Testis (tissue), 5 donors: ENCODE measurements around the gene CFAP157. TPM values are rescaled to one million over a fixed set of nuclear protein-coding genes. Genes with fewer than 3 reads are reported as not detected.

ENCODE experiments used
- DNase-seq: peaks from one replicate; pipeline ENCODE4 v3.0.0-alpha.2; 2019
- H3K27ac ChIP-seq, 2 donors: fragments of 200-600 bp; sonication (generic); one replicate each; pipeline ENCODE4 v1.5.1; 2019
- H3K27me3 ChIP-seq: fragments of 200-600 bp; sonication (generic); one replicate; pipeline ENCODE4 v1.5.1; 2019
- H3K36me3 ChIP-seq: fragments of 200-600 bp; sonication (generic); one replicate; pipeline ENCODE4 v1.5.1; 2017; ENCODE audit warnings: low read depth; ENCODE audit errors: missing control alignments
- H3K4me1 ChIP-seq: fragments of 200-600 bp; sonication (generic); one replicate; pipeline ENCODE4 v1.5.1; 2019
- H3K4me3 ChIP-seq, 2 donors: fragments of 200-600 bp; sonication (generic); one replicate each; pipeline ENCODE4 v1.5.1; 2017 to 2019
- H3K9me3 ChIP-seq: fragments of 200-600 bp; sonication (generic); one replicate; pipeline ENCODE4 v1.5.1; 2017
- CTCF ChIP-seq, 3 experiments: fragments of 450-650 bp in 2 of 3; fragments of 200-600 bp in 1 of 3; sonication (generic) in 1 of 3; IDR thresholded peaks; one replicate each; pipeline ENCODE4 v1.5.1; 2016 to 2019; ENCODE audit warnings: antibody characterized with exemption in 3 of 3, mild to moderate bottlenecking in 2 of 3, moderate library complexity in 1 of 3
- POLR2A ChIP-seq: fragments of 450-650 bp; IDR thresholded peaks from one replicate; pipeline ENCODE4 v1.6.1; 2017; ENCODE audit warnings: antibody characterized with exemption, mild to moderate bottlenecking, moderate library complexity
- WGBS, 2 donors: methylation state at CpG; one replicate each; pipeline ENCODE4 v1.1.5; 2018; 5-methylcytosine and 5-hydroxymethylcytosine counted together
- intact Hi-C: fragments of 100-400 bp; cut with DNase I; formaldehyde crosslinking; loops from one replicate; pipeline ENCODE4 v1.15.1; 2023; ENCODE audit warnings: low total_unique reads
- long read RNA-seq, 2 donors: transcript quantifications; one replicate each; lab custom pipeline, GENCODE V29; 2026
- polyA plus RNA-seq: library from polyadenylated mRNA; stranded (reverse); fragments of 350-450 nt; fragmentation: Illumina TruSeq; extraction: RNeasy Lipid Tissue Mini Kit (QIAGEN cat#74804); gene quantifications from one replicate; pipeline ENCODE4 v1.2.3, GENCODE V29; 2014; ENCODE audit warnings: low read depth, low replicate concordance; ENCODE audit not compliant: insufficient read depth
- total RNA-seq, 2 donors: library from RNA; depleted of rRNA; stranded (reverse); fragments of >200 nt; gene quantifications; one replicate each; pipeline ENCODE4 v1.2.3, GENCODE V29; 2016

Gene CFAP157
- total RNA-seq (10 to 100 TPM; 11.6 to 26.5 TPM), polyA plus RNA-seq (30.6 TPM)
- long read RNA-seq, donor 1, result 0 reads
- long read RNA-seq, donor 2, result 0 reads

GRCh38 chr9:127706836-127707241, at the start of gene CFAP157:
Gene CFAP157, plus strand, starts transcription at chr9:127706988. Its CDS starts 44 bp downstream, at chr9:127707032.
- H3K9me3 ChIP-seq, result no peaks in the 10 kb centered on the region
- H3K27ac ChIP-seq, result no peak within 1 kb of the TSS
- intact Hi-C loops, result no loop called here
- TF ChIP-seq CTCF (IDR thresholded peaks at IDR 0.05), result no peak
- TF ChIP-seq POLR2A, result no peak
- H3K36me3 ChIP-seq, result no peaks in the 10 kb centered on the region
- peaks cover 15% of the 10 kb centered on the region for H3K4me1 ChIP-seq
- H3K27me3 ChIP-seq, result no peaks in the 10 kb centered on the region
- no peak for DNase-seq
- no peak within 1 kb of the TSS for H3K4me3 ChIP-seq
- 81 to 86% methylated on average over 9 to 11 of the region's 11 CpGs for WGBS, 2 donors

- Histone ChIP-seq H3K36me3 (no peaks in the 10 kb centered on the region), H3K4me3 (no peak overlapping the region), H3K9me3 (no peaks in the 10 kb centered on the region), H3K27me3 (no peaks in the 10 kb centered on the region), H3K4me1 (no peaks in the 10 kb centered on the region), H3K27ac (no peak overlapping the region)
- intact Hi-C loops, result no loop called here
- DNase-seq, result no peak
- WGBS, 2 donors, result 87 to 89% methylated on average over 5 of the region's 5 CpGs
- TF ChIP-seq CTCF (IDR thresholded peaks at IDR 0.05) (no peak), POLR2A (no peak)
Observed at GRCh38 chr9:127658428-127658827, 48.4 kb upstream of the CFAP157 start.

- TF ChIP-seq CTCF (IDR thresholded peaks at IDR 0.05) (no peak), POLR2A (no peak)
- WGBS, 2 donors, result 65 to 75% methylated on average over 13 of the region's 13 CpGs
- H3K36me3 ChIP-seq, result no peaks in the 10 kb centered on the region
- no peak overlapping the region for H3K27ac ChIP-seq
- no peaks in the 10 kb centered on the region for H3K4me1 ChIP-seq
- no peak for DNase-seq
- no peaks in the 10 kb centered on the region for H3K27me3 ChIP-seq
- no peaks in the 10 kb centered on the region for H3K9me3 ChIP-seq
- intact Hi-C loops, result no loop called here
- H3K4me3 ChIP-seq, result no peak overlapping the region
Observed at GRCh38 chr9:127660886-127661741, 45.7 kb upstream of the CFAP157 start.

GRCh38 chr9:127662617-127663016, 44.2 kb upstream of the CFAP157 start:
- H3K27me3 ChIP-seq, result no peaks in the 10 kb centered on the region
- DNase-seq, result no peak
- H3K36me3 ChIP-seq, result no peaks in the 10 kb centered on the region
- TF ChIP-seq POLR2A (no peak), CTCF (IDR thresholded peaks at IDR 0.05) (no peak)
- no peaks in the 10 kb centered on the region for H3K9me3 ChIP-seq
- WGBS, 2 donors, result 79 to 93% methylated on average over 1 of the region's 1 CpG
- no peak overlapping the region for H3K27ac ChIP-seq
- intact Hi-C loops, result no loop called here
- no peaks in the 10 kb centered on the region for H3K4me1 ChIP-seq
- no peak overlapping the region for H3K4me3 ChIP-seq
